LNCAP (cell line): ENCODE data around the gene NTHL1.

Experiments
- TF ChIP-seq, protein P1 (sequence below): fragments of 450-650 bp; IDR thresholded peaks from 2 replicates; pipeline ENCODE4 v1.5.1; 2017; ENCODE audit warnings: mild to moderate bottlenecking

NTHL1 gene

GRCh38 chr16:2082171-2082982 is 34.7 kb upstream of the NTHL1 start:
- TF ChIP-seq, protein P1, sequence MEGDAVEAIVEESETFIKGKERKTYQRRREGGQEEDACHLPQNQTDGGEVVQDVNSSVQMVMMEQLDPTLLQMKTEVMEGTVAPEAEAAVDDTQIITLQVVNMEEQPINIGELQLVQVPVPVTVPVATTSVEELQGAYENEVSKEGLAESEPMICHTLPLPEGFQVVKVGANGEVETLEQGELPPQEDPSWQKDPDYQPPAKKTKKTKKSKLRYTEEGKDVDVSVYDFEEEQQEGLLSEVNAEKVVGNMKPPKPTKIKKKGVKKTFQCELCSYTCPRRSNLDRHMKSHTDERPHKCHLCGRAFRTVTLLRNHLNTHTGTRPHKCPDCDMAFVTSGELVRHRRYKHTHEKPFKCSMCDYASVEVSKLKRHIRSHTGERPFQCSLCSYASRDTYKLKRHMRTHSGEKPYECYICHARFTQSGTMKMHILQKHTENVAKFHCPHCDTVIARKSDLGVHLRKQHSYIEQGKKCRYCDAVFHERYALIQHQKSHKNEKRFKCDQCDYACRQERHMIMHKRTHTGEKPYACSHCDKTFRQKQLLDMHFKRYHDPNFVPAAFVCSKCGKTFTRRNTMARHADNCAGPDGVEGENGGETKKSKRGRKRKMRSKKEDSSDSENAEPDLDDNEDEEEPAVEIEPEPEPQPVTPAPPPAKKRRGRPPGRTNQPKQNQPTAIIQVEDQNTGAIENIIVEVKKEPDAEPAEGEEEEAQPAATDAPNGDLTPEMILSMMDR = peak; percentile 51

DNA sequence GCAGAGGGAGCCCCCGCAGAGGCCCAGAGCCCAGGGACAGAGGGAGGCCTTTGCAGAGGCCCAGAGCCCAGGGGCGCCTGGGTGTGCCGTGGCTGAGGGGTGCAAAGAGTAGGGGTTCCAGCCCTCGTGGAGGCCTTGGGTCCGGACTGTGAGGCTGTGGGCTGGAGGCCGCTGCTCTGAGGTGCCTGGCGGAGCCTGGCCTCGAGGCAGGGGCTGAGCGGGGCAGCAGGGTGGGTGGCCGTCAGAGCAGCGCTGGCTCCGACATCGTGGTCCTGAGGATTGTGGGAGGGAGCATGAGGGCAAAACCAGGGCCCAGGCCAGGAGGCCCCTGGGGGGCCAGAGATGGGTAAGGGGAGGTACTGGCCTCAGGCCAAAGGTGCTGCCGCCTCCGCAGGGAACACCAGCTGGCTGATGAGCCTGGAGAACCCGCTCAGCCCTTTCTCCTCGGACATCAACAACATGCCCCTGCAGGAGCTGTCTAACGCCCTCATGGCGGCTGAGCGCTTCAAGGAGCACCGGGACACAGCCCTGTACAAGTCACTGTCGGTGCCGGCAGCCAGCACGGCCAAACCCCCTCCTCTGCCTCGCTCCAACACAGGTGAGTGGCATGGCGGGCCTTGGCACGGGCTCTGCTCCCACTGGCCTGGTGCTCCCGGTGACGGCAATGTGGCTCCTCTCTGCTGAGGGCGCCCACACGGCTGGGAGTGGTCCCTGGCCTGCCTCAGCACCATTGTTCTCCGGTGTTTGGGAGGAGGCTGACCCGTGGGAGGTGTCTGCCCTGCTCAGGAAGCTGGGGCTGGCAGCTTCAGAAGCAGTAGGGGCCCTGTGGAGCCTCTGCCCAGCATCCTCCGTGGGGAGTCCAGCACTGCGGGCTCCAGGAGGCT is 33.8 kb upstream of the NTHL1 start:
- TF ChIP-seq, protein P1 = no peak

GRCh38 chr16:2079991-2080390 is 32.4 kb upstream of the NTHL1 start:
- TF ChIP-seq, protein P1 = no peak

GRCh38 chr16:2079311-2079800 is 31.7 kb upstream of the NTHL1 start:
- TF ChIP-seq, protein P1 = no peak

GRCh38 chr16:2078691-2079090 is 31.1 kb upstream of the NTHL1 start:
- TF ChIP-seq, protein P1 = no peak

GRCh38 chr16:2078096-2078495 is 30.5 kb upstream of the NTHL1 start:
- TF ChIP-seq, protein P1 = no peak

- TF ChIP-seq, protein P1 = no peak
Measured at GRCh38 chr16:2077696-2078095, 30.1 kb upstream of the NTHL1 start.
